HG02938 (cell line): ENCODE results near the gene PROCR.
"Not testable (repeated sequence)": the region's sequence is repeated elsewhere in the genome, so short reads cannot be mapped to it uniquely, and the experiment has no call there.

ENCODE experiments used
- ATAC-seq: cut with Tn5 transposase; IDR thresholded peaks from one replicate; pipeline ENCODE4 v1.9.1; 2021; ENCODE audit warnings: mild to moderate bottlenecking, moderate library complexity; ENCODE audit not compliant: unreplicated experiment

Gene PROCR

DNA sequence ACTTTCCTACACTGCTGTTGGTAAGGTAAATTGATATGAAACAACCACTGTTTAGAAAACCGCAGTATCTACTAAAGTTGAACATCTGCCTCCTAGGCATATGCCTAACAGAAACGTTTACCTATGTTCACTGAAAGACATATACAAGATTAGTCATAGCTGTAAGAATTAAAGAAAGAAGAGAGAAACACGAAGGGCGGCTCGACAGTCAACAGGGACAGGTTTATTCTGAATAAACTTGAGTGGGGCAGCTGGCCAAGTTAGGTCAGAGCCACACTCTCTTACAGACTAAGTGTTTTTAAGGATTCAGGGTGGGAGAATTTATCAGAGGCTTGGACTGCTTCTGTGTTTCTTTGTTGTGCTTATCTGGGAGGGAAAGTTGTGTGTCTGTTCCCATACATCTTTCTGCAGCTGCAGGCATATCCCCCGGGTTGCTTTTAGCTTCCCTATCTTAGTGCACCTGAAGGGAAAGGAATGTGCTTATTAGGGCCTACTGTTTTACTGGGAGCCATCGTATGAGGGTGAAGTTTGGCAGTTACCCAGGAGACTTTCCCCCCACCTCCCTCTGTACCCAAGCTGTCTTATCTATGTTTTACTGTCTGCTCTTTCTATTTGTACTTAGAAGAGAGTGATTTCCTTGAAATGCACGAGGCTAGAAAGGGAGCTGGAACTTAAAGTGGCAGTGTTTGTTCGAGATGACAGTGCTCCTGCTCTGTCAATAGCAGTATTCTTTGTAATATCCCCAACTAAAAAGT is 20.4 kb downstream of the PROCR start:
- ATAC-seq, result no peak

- ATAC-seq, result not testable (repeated sequence)
Measured at GRCh38 chr20:35193031-35193791, 21.3 kb downstream of the PROCR start.

DNA sequence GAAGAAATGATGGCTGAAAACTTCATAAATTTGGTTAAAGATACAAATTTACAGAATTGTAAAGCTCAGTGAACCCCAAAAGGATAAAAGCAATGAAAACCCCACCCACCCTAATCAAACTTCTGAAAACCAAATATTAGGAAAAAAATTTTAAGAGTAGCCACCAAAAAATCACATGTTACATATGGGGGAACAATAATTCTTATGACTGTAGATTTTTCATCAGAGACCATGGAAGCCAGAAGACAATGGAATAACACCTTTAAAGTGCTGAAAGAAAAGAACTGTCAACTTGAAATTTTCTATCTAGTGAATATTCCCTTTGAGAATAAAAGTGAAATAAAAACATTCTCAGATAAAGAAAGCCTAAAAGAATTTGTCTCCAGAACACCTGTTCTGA is 24.4 kb downstream of the PROCR start:
- no peak for ATAC-seq

- no peak for ATAC-seq
Measured at GRCh38 chr20:35199740-35200139, 27.9 kb downstream of the PROCR start.

- no peak for ATAC-seq
Measured at GRCh38 chr20:35200267-35200666, 28.4 kb downstream of the PROCR start.

DNA sequence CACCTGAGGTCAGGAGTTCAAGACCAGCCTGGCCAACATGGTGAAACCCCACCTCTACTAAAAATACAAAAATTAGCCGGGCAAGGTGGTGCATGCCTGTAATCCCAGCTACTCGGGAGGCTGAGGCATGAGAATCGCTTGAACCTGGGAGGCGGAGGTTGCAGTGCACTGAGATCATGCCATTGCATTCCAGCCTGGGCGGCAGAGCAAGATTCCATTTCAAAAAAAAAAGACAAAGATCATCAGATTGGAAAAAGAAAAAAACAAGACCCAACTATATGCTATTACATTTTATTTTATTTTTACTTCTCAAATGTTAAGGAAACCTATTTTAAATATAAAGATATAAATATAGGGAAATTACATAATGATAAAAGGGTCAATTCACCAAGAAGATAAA is 29.6 kb downstream of the PROCR start:
- not testable (repeated sequence) for ATAC-seq

GRCh38 chr20:35206802-35207201 is 34.9 kb downstream of the PROCR start:
- no peak for ATAC-seq

- ATAC-seq, result no peak
Measured at GRCh38 chr20:35207950-35208611, 36.2 kb downstream of the PROCR start.

DNA sequence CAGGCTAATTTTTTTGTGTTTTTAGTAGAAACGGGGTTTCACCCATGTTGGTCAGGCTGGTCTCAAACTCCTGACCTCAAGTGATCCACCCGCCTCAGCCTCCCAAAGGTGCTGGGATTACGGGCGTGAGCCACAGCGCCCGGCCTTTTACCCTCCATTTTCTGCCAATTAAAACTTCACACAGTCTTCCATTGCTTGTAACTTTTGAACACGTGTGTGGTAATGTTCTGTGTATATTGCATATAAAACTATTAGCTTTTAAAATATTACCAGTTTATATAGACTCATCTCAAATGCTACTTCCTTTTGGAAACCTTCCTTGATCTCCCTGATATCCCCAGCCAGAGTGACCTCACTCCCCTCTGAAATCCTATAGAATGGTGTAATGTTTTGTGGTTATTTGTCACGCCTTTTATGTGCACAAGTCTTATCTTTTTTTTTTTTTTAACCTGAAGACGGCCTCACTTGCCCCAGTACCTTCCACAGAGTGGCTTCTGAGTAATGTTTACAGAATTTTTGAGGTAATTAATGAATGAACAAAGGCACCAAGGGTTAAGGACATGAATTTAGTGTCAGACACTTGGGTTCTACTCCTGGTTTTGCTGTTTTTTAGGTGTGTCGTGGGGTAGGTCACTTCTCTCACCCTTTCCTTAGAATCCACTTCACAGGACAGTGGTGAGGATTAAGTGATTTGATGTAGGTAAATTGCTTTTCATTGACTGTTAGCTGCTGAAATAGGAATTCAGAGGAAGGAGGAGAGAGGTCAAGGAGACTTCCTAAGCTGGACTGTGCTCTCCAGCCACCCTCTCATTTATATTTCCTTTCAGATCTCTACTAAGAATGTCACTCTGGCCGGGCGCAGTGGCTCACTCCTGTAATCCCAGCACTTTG is 43.4 kb downstream of the PROCR start:
- no peak for ATAC-seq

DNA sequence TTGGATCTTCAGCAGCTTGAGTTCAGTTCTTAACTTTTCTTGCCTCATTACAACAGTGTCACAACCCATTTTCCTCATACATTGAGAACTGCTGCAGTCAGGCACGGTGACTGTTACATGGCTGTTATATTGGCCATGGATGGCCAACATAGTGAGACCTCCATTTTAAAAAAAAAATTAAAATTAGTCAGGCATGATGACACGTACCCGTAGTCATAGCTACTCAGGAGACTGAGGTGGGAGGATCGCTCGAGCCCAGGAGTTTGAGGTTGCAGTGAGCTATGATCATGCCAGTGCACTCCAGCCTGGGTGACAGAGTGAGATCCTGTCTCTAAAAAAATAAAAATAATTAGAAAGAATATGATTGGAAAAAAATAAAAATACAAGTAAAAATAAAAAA is 44.7 kb downstream of the PROCR start:
- ATAC-seq, result no peak

DNA sequence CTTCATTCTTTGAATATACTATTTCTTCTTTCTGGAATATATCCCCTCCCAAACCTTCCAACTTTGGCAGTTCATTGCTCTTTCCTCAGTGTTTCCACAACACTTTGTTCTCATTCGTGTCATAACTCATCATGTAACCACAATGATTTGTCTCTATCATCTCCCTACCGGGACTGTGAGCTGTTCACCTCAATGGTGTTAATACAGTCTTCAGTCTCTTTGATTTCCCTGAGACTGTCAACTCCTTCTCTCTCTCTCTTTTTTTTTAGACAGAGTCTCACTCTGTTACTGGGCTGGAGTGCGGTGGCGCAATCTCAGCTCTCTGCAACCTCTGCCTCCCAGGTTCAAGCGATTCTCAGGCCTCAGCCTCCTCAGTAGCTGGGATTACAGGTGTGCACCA is 52.1 kb downstream of the PROCR start:
- no peak for ATAC-seq

GRCh38 chr20:35224536-35224935 is 52.7 kb downstream of the PROCR start:
- ATAC-seq, result no peak

DNA sequence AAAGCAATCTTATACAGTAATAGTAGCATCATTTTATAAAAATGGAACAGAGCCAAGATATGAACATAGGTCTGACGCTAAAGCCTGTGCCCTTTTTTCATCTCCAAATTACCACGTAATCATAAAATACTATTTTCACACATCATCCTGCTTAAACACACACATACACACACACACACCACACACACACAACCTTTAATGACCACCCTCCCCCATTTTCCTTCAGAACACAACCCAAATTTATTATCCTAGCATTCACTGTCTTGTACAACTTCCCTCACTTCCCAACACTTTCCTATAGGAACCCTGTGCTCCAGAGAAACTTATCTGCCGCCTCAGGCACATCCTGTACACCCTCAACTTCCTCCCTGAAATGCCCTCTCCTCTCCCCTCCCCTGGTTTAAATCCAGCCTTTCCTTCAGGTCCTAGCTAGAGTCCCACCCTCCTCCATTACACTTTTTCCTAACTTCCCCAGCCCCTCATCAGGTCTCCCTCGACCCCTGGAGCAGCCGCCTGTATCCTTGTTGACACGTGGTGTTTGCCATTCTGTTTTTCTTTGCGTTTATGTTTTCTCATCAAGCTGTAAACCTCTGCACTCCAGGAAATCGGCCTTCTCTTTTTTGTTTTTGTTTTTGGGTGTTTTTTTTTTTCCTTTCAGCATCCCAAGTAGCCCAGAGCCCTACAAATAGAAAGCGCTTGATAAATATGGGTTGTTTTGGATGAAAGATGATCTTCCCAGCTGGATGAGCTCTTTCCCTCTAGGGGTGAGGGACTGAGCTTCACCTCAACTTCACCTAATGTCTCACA is 53.6 kb downstream of the PROCR start:
- no peak for ATAC-seq

- no peak for ATAC-seq
Measured at GRCh38 chr20:35226126-35226883, 54.4 kb downstream of the PROCR start, which contains the start of gene MMP24. TSS of gene MMP24 (plus strand) at chr20:35226690. CDS start at chr20:35226739, 49 bp downstream.
